PC-3 (cell line): ENCODE data around the gene COLEC12. TPM values are rescaled to one million over a fixed set of nuclear protein-coding genes. Genes with fewer than 3 reads are reported as not detected.

ENCODE experiments used
- ATAC-seq: fragments of 200-7000 bp; cut with Tn5 transposase; 2 replicates; pipeline ENCODE4 v1.9.1; 2020; ENCODE audit warnings: mild to moderate bottlenecking, moderate library complexity
- BruUV-seq: library from RNA; stranded (reverse); fragments of 400-500 nt; replicated peaks from 2 replicates; lab custom pipeline; 2021; lab: Mats Ljungman, UMichigan
- CTCF ChIA-PET: fragments of 300-600 bp; sonication (Branson Sonifier 250); formaldehyde crosslinking; loops from one replicate; lab custom pipeline; 2022; ENCODE audit warnings: antibody characterized with exemption; lab: Charles Lee
- POLR2A ChIA-PET: fragments of 300-600 bp; sonication (Branson Sonifier 250); formaldehyde crosslinking; loops from one replicate; lab custom pipeline; 2022; ENCODE audit warnings: antibody characterized with exemption; ENCODE audit not compliant: unreplicated experiment; lab: Charles Lee
- DNase-seq: peaks from one replicate; pipeline ENCODE4 v3.0.0-alpha.2; 2015
- H2AFZ ChIP-seq: fragments of 300-600 bp; sonication (generic); 2 replicates; pipeline ENCODE4 v1.6.0; 2016; ENCODE audit warnings: antibody characterized with exemption, low read length
- H3F3A ChIP-seq: fragments of 300-600 bp; sonication (generic); one replicate; pipeline ENCODE4 v1.6.0; 2017; ENCODE audit warnings: antibody characterized with exemption, low read length, control low read depth, mild to moderate bottlenecking; ENCODE audit not compliant: unreplicated experiment
- H3K27ac ChIP-seq: fragments of 300-600 bp; sonication (generic); 2 replicates; pipeline ENCODE4 v1.5.1; 2016; ENCODE audit warnings: mild to moderate bottlenecking, low read length
- H3K27me3 ChIP-seq: fragments of 300-600 bp; sonication (generic); 2 replicates; pipeline ENCODE4 v1.6.1; 2016; ENCODE audit warnings: low read length, mixed read lengths
- H3K36me3 ChIP-seq: fragments of 300-600 bp; sonication (generic); 2 replicates; pipeline ENCODE4 v1.6.1; 2016; ENCODE audit warnings: low read depth, mixed run types, low read length, mixed read lengths
- H3K4me1 ChIP-seq: fragments of 300-600 bp; sonication (generic); 2 replicates; pipeline ENCODE4 v1.5.1; 2016; ENCODE audit warnings: low read length; ENCODE audit not compliant: insufficient read depth
- H3K4me2 ChIP-seq: fragments of 300-600 bp; sonication (generic); 2 replicates; pipeline ENCODE4 v1.6.0; 2016; ENCODE audit warnings: low read length
- H3K4me3 ChIP-seq: fragments of 300-600 bp; sonication (generic); 2 replicates; pipeline ENCODE4 v1.5.1; 2016; ENCODE audit warnings: mild to moderate bottlenecking, low read length, mixed read lengths
- H3K79me2 ChIP-seq: fragments of 300-600 bp; sonication (generic); 2 replicates; pipeline ENCODE4 v1.6.1; 2017; ENCODE audit warnings: low read length, mixed read lengths
- H3K9ac ChIP-seq: fragments of 300-600 bp; sonication (generic); 2 replicates; pipeline ENCODE4 v1.6.0; 2016; ENCODE audit warnings: mild to moderate bottlenecking, low read length
- H3K9me2 ChIP-seq: fragments of 300-600 bp; sonication (generic); replicated peaks from 2 replicates; pipeline ENCODE4 v1.6.1; 2016; ENCODE audit warnings: mixed run types, low read length, mixed read lengths
- H3K9me3 ChIP-seq: fragments of 300-600 bp; sonication (generic); 2 replicates; pipeline ENCODE4 v1.6.1; 2016; ENCODE audit warnings: low read length, mixed read lengths
- H4K20me1 ChIP-seq: fragments of 300-600 bp; sonication (generic); 2 replicates; pipeline ENCODE4 v1.6.1; 2016; ENCODE audit warnings: low read length, mixed read lengths
- EZH2 ChIP-seq: fragments of 300-600 bp; sonication (generic); IDR thresholded peaks from one replicate; pipeline ENCODE4 v1.6.1; 2017; ENCODE audit warnings: antibody characterized with exemption, mild to moderate bottlenecking, low read length; ENCODE audit not compliant: unreplicated experiment
- EZH2phosphoT487 ChIP-seq: fragments of 300-600 bp; sonication (generic); IDR thresholded peaks from 2 replicates; pipeline ENCODE4 v1.6.1; 2018; ENCODE audit warnings: mild to moderate bottlenecking, antibody characterized with exemption, low read length, borderline replicate concordance
- intact Hi-C: fragments of 100-400 bp; cut with micrococcal nuclease; formaldehyde crosslinking; loops from 2 replicates; pipeline ENCODE4 v1.9.0; 2023
- total RNA-seq: library from RNA; depleted of rRNA; stranded (reverse); fragments of >200 nt; gene quantifications from 2 replicates; pipeline ENCODE4 v1.2.3, GENCODE V29; 2014
- TF ChIP-seq, protein P1 (sequence below): fragments of 300-600 bp; sonication (generic); conservative IDR thresholded peaks from 2 replicates; pipeline ENCODE4 v1.5.1; 2017; ENCODE audit warnings: antibody characterized with exemption, low read depth, mild to moderate bottlenecking, low read length

Gene COLEC12
- total RNA-seq, 1 experiment from 2014 or later: 0.04 TPM

DNA sequence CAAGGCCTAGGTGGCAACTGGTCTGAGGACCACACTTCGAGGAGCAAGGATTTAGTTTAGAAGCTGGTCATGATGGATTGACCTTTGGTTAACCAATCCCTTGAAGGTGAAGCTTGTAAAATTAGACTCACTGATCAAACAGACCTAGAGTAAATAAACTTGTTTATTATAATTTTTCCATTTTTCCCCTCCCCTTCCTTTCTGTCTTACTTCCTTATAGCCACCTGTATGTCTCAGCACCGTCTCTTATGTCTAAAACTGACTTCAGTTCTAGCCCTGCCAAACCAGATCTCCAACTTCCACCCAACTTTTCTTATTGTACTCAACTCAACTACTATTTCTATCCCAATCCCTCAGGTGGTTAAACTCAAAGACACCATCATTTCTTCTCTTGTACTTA, 139.8 kb downstream of the COLEC12 start:
- Histone ChIP-seq H3F3A (no peaks in the 10 kb centered on the region), H3K9me3 (no peaks in the 10 kb centered on the region), H3K79me2 (no peaks in the 10 kb centered on the region), H3K4me2 (no peak overlapping the region), H3K4me1 (no peaks in the 10 kb centered on the region), H2AFZ (no peak overlapping the region), H3K9me2 (no peaks in the 10 kb centered on the region), H3K36me3 (no peaks in the 10 kb centered on the region), H3K4me3 (no peak overlapping the region), H3K27ac (no peak overlapping the region), H3K9ac (no peak overlapping the region), H3K27me3 (peaks cover 80% of the 10 kb centered on the region), H4K20me1 (no peaks in the 10 kb centered on the region)
- DNase-seq: peak; percentile 54
- no TSS peak for BruUV-seq
- POLR2A ChIA-PET: no interaction called here
- TF ChIP-seq EZH2: no peak
- no peak for TF ChIP-seq EZH2phosphoT487
- TF ChIP-seq, protein P1, sequence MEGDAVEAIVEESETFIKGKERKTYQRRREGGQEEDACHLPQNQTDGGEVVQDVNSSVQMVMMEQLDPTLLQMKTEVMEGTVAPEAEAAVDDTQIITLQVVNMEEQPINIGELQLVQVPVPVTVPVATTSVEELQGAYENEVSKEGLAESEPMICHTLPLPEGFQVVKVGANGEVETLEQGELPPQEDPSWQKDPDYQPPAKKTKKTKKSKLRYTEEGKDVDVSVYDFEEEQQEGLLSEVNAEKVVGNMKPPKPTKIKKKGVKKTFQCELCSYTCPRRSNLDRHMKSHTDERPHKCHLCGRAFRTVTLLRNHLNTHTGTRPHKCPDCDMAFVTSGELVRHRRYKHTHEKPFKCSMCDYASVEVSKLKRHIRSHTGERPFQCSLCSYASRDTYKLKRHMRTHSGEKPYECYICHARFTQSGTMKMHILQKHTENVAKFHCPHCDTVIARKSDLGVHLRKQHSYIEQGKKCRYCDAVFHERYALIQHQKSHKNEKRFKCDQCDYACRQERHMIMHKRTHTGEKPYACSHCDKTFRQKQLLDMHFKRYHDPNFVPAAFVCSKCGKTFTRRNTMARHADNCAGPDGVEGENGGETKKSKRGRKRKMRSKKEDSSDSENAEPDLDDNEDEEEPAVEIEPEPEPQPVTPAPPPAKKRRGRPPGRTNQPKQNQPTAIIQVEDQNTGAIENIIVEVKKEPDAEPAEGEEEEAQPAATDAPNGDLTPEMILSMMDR: no peak
- CTCF ChIA-PET: no interaction called here
- intact Hi-C loops: no loop called here
- no peak; the same call in 1 of the 2 replicates for ATAC-seq

DNA sequence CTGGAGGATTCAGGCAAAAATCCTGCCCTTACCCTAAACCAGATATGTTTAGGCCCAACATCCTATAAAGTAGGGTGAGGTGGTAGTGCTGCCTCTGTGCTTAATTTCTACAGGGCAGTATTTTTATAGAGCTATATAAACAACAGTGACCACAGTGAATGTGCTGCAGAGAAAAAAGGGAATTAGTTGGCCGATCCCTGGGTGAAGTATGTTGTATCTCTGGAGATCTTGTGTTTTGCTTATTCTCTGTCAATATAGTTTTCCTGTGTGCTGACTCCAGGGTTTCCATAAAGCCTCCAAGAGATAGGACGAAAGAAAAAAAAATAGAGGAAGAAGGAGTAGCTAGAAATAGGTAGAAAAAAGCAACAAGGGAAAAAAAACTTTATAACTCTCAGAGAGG, 143.7 kb downstream of the COLEC12 start:
- Histone ChIP-seq H3K36me3 (no peaks in the 10 kb centered on the region), H3K4me3 (no peak overlapping the region), H3K9me2 (no peaks in the 10 kb centered on the region), H3K4me1 (no peaks in the 10 kb centered on the region), H3K27ac (no peak overlapping the region), H3K27me3 (peaks cover 86% of the 10 kb centered on the region), H3K9me3 (no peaks in the 10 kb centered on the region), H3K9ac (no peak overlapping the region), H3K79me2 (no peaks in the 10 kb centered on the region), H4K20me1 (no peaks in the 10 kb centered on the region), H2AFZ (no peak overlapping the region), H3K4me2 (no peak overlapping the region), H3F3A (no peaks in the 10 kb centered on the region)
- CTCF ChIA-PET: no interaction called here
- TF ChIP-seq EZH2phosphoT487 (no peak), EZH2 (no peak)
- TF ChIP-seq, protein P1: no peak
- POLR2A ChIA-PET: no interaction called here
- BruUV-seq: no TSS peak
- no peak for ATAC-seq
- no peak for DNase-seq
- intact Hi-C loops: no loop called here

DNA sequence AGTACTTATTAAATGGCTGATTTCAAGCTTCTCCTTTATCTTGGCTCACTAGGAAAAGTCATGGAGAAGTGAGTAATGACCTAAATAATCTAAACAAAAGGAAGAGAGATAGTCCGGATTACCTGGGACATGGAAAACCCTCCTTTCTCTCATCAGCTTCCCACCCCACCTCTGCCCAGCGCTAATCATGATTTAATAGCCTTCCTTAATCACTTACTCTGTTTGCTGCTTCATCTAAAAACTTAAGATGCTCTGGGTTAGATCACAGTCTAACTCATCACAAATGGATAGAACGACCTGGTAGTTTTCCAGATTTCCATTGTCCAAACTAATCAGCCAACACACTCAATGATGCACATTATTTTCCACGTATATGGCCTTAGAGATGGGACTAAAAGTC, 144.8 kb downstream of the COLEC12 start:
- Histone ChIP-seq H2AFZ (no peak overlapping the region), H4K20me1 (no peaks in the 10 kb centered on the region), H3K4me3 (no peak overlapping the region), H3K4me1 (no peaks in the 10 kb centered on the region), H3K9ac (no peak overlapping the region), H3K27me3 (peaks cover 80% of the 10 kb centered on the region), H3K79me2 (no peaks in the 10 kb centered on the region), H3K4me2 (no peak overlapping the region), H3K9me3 (no peaks in the 10 kb centered on the region), H3K36me3 (no peaks in the 10 kb centered on the region), H3F3A (no peaks in the 10 kb centered on the region), H3K27ac (no peak overlapping the region), H3K9me2 (no peaks in the 10 kb centered on the region)
- ATAC-seq (no peak), DNase-seq (no peak)
- ChIA-PET CTCF (no interaction called here), POLR2A (no interaction called here)
- TF ChIP-seq EZH2 (no peak), EZH2phosphoT487 (no peak)
- TF ChIP-seq, protein P1: no peak
- BruUV-seq: no TSS peak
- intact Hi-C loops: no loop called here
